HepG2 (cell line): ENCODE results near the gene CHCHD5. TPM values are rescaled to one million over a fixed set of nuclear protein-coding genes. Genes with fewer than 3 reads are reported as not detected.

Experiments
- ATAC-seq: fragments of 200-7000 bp; cut with Tn5 transposase; 3 replicates; pipeline ENCODE4 v1.9.1; 2020; ENCODE audit warnings: mild to moderate bottlenecking, moderate library complexity
- BruUV-seq: library from RNA; stranded (reverse); fragments of 400-500 nt; replicated peaks from 2 replicates; lab custom pipeline; 2021; lab: Mats Ljungman, UMichigan
- CTCF ChIA-PET: fragments of 300-600 bp; formaldehyde crosslinking; extraction: SDS; loops from one replicate; lab custom pipeline; 2021; ENCODE audit warnings: low total read pairs, inconsistent platforms, low intra/inter-chr PET ratio; lab: Yijun Ruan, JAX
- POLR2A ChIA-PET: fragments of 350-600 bp; sonication (Branson Sonifier 250); formaldehyde crosslinking; loops from one replicate; lab custom pipeline; 2020; ENCODE audit warnings: antibody characterized with exemption, inconsistent platforms; lab: Yijun Ruan, JAX
- DNase-seq: peaks from one replicate; pipeline ENCODE4 v3.0.0-alpha.2; 2015; ENCODE audit warnings: low spot score
- FAIRE-seq: peaks from 3 replicates; lab custom pipeline; 2011; peaks lifted over from hg19 to GRCh38; lab: Jason Lieb, UNC
- H2AFZ ChIP-seq: one replicate; pipeline ENCODE4 v1.6.1; 2011; ENCODE audit warnings: low read length, inconsistent platforms
- H3K27ac ChIP-seq: fragments of 300-600 bp; 3 replicates; pipeline ENCODE4 v1.8.0; 2011; ENCODE audit warnings: mixed run types, mild to moderate bottlenecking, mixed read lengths, low read length, inconsistent platforms; ENCODE audit not compliant: insufficient read depth; ENCODE audit errors: extremely low read length
- H3K27me3 ChIP-seq, 2 experiments: fragments of 200-600 bp in 1 of 2; 2 replicates in 1 of 2; 3 replicates in 1 of 2; pipeline versions ENCODE4 v1.6.0 to v1.8.0; 2011; ENCODE audit warnings: low read length in 2 of 2, mild to moderate bottlenecking in 2 of 2, moderate library complexity in 2 of 2, inconsistent platforms in 1 of 2; ENCODE audit not compliant: insufficient read depth in 2 of 2, control insufficient read depth in 1 of 2
- H3K36me3 ChIP-seq, 2 experiments: fragments of 200-600 bp in 1 of 2; replicated peaks in 1 of 2; 2 replicates in 1 of 2; 3 replicates in 1 of 2; pipeline versions ENCODE4 v1.5.1 to v1.8.0; 2011; ENCODE audit warnings: low read length in 2 of 2, inconsistent platforms in 1 of 2; ENCODE audit not compliant: insufficient read depth in 2 of 2, control insufficient read depth in 1 of 2
- H3K4me1 ChIP-seq: 2 replicates; pipeline ENCODE4 v1.5.1; 2012; ENCODE audit warnings: low read length, inconsistent platforms; ENCODE audit not compliant: insufficient read depth
- H3K4me2 ChIP-seq: 2 replicates; pipeline ENCODE4 v1.6.0; 2011; ENCODE audit warnings: low read depth, low read length, inconsistent platforms
- H3K4me3 ChIP-seq, 3 experiments: fragments of 200-600 bp in 1 of 3; sonication (generic), shearing (Covaris generic) in 1 of 3; replicated peaks in 1 of 3; 2 replicates each; pipeline ENCODE4 v1.5.1; 2011 to 2016; ENCODE audit warnings: low read length in 3 of 3, inconsistent platforms in 2 of 3, low read depth in 2 of 3, mild to moderate bottlenecking in 2 of 3, control low read depth in 1 of 3, mixed read lengths in 1 of 3; ENCODE audit not compliant: insufficient read depth in 1 of 3
- H3K79me2 ChIP-seq: one replicate; pipeline ENCODE4 v1.6.1; 2011; ENCODE audit warnings: low read length, inconsistent platforms; ENCODE audit not compliant: insufficient read depth
- H3K9ac ChIP-seq: 2 replicates; pipeline ENCODE4 v1.6.0; 2011; ENCODE audit warnings: mild to moderate bottlenecking, low read depth, low read length, inconsistent platforms; ENCODE audit not compliant: insufficient read depth
- H3K9me3 ChIP-seq: 2 replicates; pipeline ENCODE4 v1.5.1; 2012; ENCODE audit warnings: mild to moderate bottlenecking, low read length
- H4K20me1 ChIP-seq: 2 replicates; pipeline ENCODE4 v1.6.0; 2011; ENCODE audit warnings: inconsistent platforms, mild to moderate bottlenecking, low read length, moderate library complexity; ENCODE audit not compliant: insufficient read depth
- CHD4 ChIP-seq: fragments of 200-600 bp; sonication (generic); IDR thresholded peaks from 2 replicates; pipeline ENCODE4 v1.7.0; 2017; ENCODE audit warnings: mild to moderate bottlenecking, low read length, borderline replicate concordance
- EP300 ChIP-seq, 3 experiments: sonication (generic) in 1 of 3; formaldehyde crosslinking in 1 of 3; IDR thresholded peaks; 2 replicates each; pipeline versions ENCODE4 v1.5.1 to v1.6.1; 2011 to 2020; ENCODE audit warnings: low read depth in 2 of 3, low read length in 2 of 3, borderline replicate concordance in 1 of 3, improper control_type of control experiment in 1 of 3, mild to moderate bottlenecking in 1 of 3, missing genetic modification reagents in 1 of 3, moderate library complexity in 1 of 3
- HIVEP1 ChIP-seq: sonication (generic); formaldehyde crosslinking; IDR thresholded peaks from 2 replicates; pipeline ENCODE4 v1.4.0; 2020; ENCODE audit warnings: mild to moderate bottlenecking, missing genetic modification reagents
- MTF1 ChIP-seq: sonication (generic); formaldehyde crosslinking; IDR thresholded peaks from 2 replicates; pipeline ENCODE4 v1.5.0; 2020; ENCODE audit warnings: missing genetic modification reagents
- RBFOX2 ChIP-seq: fragments of 200-400 bp; formaldehyde crosslinking; IDR thresholded peaks from 2 replicates; pipeline ENCODE4 v1.6.1; 2017; ENCODE audit warnings: low read depth, mild to moderate bottlenecking, low read length
- SAFB2 ChIP-seq: sonication (generic); formaldehyde crosslinking; IDR thresholded peaks from 2 replicates; pipeline ENCODE4 v1.5.1; 2020; ENCODE audit warnings: missing genetic modification reagents, low read depth, mild to moderate bottlenecking, borderline replicate concordance
- ZBTB37 ChIP-seq: sonication (generic); formaldehyde crosslinking; IDR thresholded peaks from 2 replicates; pipeline ENCODE4 v1.4.0; 2020; ENCODE audit warnings: mild to moderate bottlenecking, missing genetic modification reagents
- ZKSCAN1 ChIP-seq: fragments of 150-350 bp; IDR thresholded peaks from 2 replicates; pipeline ENCODE4 v1.6.1; 2014; ENCODE audit warnings: low read length
- ZNF160 ChIP-seq: sonication (generic); formaldehyde crosslinking; IDR thresholded peaks from 2 replicates; pipeline ENCODE4 v1.8.0; 2022; ENCODE audit warnings: mild to moderate bottlenecking, inconsistent platforms, missing genetic modification reagents
- ZNF563 ChIP-seq: sonication (generic); formaldehyde crosslinking; IDR thresholded peaks from 2 replicates; pipeline ENCODE4 v1.8.0; 2022; ENCODE audit warnings: mild to moderate bottlenecking, moderate library complexity, missing genetic modification reagents
- ZNF598 ChIP-seq: sonication (generic); formaldehyde crosslinking; IDR thresholded peaks from 2 replicates; pipeline ENCODE4 v1.5.1; 2020; ENCODE audit warnings: mild to moderate bottlenecking, missing genetic modification reagents, borderline replicate concordance
- ZNF607 ChIP-seq: sonication (generic); formaldehyde crosslinking; IDR thresholded peaks from 2 replicates; pipeline ENCODE4 v1.5.1; 2020; ENCODE audit warnings: missing genetic modification reagents, mild to moderate bottlenecking, borderline replicate concordance
- ZNF883 ChIP-seq: sonication (generic); formaldehyde crosslinking; IDR thresholded peaks from 2 replicates; pipeline ENCODE4 v1.5.1; 2020; ENCODE audit warnings: mild to moderate bottlenecking, missing genetic modification reagents; ENCODE audit errors: not compliant biosample characterization
- WGBS: methylation state at CpG from one replicate; pipeline ENCODE4 v1.1.6; 2017; ENCODE audit warnings: low lambda C conversion rate; 5-methylcytosine and 5-hydroxymethylcytosine counted together
- in situ Hi-C: cut with HindIII; loops from 2 replicates; pipeline ENCODE4 v1.10.0; 2017; ENCODE audit warnings: low pct_unique_long_range_greater_than_20kb; ENCODE audit not compliant: extremely low pct_ligation_motif_present
- intact Hi-C: fragments of 100-400 bp; cut with micrococcal nuclease; formaldehyde crosslinking; loops from one replicate; pipeline ENCODE4 v1.10.0; 2022; ENCODE audit not compliant: unreplicated experiment
- polyA plus RNA-seq, 8 experiments: library from polyadenylated mRNA; depleted of rRNA in 3 of 8; stranded (reverse) in 7 of 8; unstranded in 1 of 8; fragments of >200 nt; fragmentation: Illumina TruSeq in 4 of 8; extraction: Trizol in 4 of 8; gene quantifications; 2 replicates each; pipeline versions ENCODE4 v1.2.1 to v1.2.3, GENCODE V29; 2011 to 2016; ENCODE audit warnings: low read depth in 4 of 8, missing spikeins in 1 of 8, mixed read lengths in 1 of 8; ENCODE audit not compliant: insufficient read depth in 1 of 8
- total RNA-seq, 5 experiments: library from RNA; depleted of rRNA; stranded (reverse); fragments of >200 nt; fragmentation: Illumina TruSeq; extraction: Trizol; gene quantifications; 2 replicates each; pipeline ENCODE4 v1.2.3, GENCODE V29; 2016; ENCODE audit warnings: low read depth in 1 of 5
- TF ChIP-seq, protein P1 (sequence below): sonication (generic); formaldehyde crosslinking; IDR thresholded peaks from 2 replicates; pipeline ENCODE4 v1.5.1; 2020; ENCODE audit warnings: missing genetic modification reagents, mild to moderate bottlenecking, borderline replicate concordance
- TF ChIP-seq, protein P2 (sequence below): sonication (generic); formaldehyde crosslinking; IDR thresholded peaks from 2 replicates; pipeline ENCODE4 v1.8.0; 2022; ENCODE audit warnings: low read depth, missing genetic modification reagents

CHCHD5 gene
- total and polyA plus RNA-seq, 2 of the 13 experiments (the other 11 are each of a cell fraction or from before 2014, with no cell fraction given): 19.0 to 23.9 TPM

GRCh38 chr2:112604952-112605351 is 20.5 kb downstream of the CHCHD5 start (continued):
- TF ChIP-seq ZNF598 (CRISPR knock-in tag): no peak
- TF ChIP-seq ZKSCAN1: no peak
- TF ChIP-seq, protein P1, sequence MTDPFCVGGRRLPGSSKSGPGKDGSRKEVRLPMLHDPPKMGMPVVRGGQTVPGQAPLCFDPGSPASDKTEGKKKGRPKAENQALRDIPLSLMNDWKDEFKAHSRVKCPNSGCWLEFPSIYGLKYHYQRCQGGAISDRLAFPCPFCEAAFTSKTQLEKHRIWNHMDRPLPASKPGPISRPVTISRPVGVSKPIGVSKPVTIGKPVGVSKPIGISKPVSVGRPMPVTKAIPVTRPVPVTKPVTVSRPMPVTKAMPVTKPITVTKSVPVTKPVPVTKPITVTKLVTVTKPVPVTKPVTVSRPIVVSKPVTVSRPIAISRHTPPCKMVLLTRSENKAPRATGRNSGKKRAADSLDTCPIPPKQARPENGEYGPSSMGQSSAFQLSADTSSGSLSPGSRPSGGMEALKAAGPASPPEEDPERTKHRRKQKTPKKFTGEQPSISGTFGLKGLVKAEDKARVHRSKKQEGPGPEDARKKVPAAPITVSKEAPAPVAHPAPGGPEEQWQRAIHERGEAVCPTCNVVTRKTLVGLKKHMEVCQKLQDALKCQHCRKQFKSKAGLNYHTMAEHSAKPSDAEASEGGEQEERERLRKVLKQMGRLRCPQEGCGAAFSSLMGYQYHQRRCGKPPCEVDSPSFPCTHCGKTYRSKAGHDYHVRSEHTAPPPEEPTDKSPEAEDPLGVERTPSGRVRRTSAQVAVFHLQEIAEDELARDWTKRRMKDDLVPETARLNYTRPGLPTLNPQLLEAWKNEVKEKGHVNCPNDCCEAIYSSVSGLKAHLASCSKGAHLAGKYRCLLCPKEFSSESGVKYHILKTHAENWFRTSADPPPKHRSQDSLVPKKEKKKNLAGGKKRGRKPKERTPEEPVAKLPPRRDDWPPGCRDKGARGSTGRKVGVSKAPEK (CRISPR knock-in tag): no peak
- no peak for TF ChIP-seq MTF1 (CRISPR knock-in tag)
- no peak for TF ChIP-seq RBFOX2
- TF ChIP-seq ZNF563 (CRISPR knock-in tag): no peak

DNA sequence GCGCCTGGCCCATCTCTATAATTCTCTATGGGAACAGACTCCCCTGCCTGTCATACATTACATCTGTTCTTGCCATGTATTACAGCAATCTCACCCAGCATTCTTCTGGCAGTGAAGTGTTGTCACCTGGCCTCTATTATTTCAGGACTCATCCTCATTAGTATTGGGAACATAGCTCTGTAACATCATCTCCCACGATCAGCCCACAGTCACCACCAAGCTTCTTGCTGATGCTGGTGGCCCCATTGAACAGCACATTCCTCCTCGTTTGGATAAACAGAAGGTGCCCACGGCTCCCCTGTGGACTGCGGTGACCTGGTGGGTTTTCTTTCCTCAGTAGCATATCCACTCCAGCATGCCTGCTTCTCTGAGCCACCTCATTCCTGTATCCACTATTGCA is 21.5 kb downstream of the CHCHD5 start:
- Histone ChIP-seq H3K4me1 (peaks cover 11% of the 10 kb centered on the region), H3K27me3 (peaks cover 0 to 3% of the 10 kb centered on the region in 2 experiments; a peak in 1 of 5 replicates), H4K20me1 (no peaks in the 10 kb centered on the region), H3K27ac (no peak overlapping the region), H3K4me3 (no peak overlapping the region), H3K4me2 (no peak overlapping the region), H3K79me2 (no peaks in the 10 kb centered on the region), H2AFZ (no peak overlapping the region), H3K9me3 (no peaks in the 10 kb centered on the region), H3K36me3 (no peaks in the 10 kb centered on the region), H3K9ac (no peak overlapping the region; the same call in 1 of the 2 replicates)
- CTCF ChIA-PET: no interaction called here
- FAIRE-seq (no peak), ATAC-seq (no peak), DNase-seq (no peak)
- WGBS: 48% methylated on average over 5 of the region's 5 CpGs
- POLR2A ChIA-PET: no interaction called here
- no TSS peak for BruUV-seq
- intact Hi-C loops: no loop called here
- in situ Hi-C loops: no loop called here
- no peak for TF ChIP-seq CHD4
- no peak for TF ChIP-seq ZNF607 (CRISPR knock-in tag)
- no peak for TF ChIP-seq HIVEP1 (CRISPR knock-in tag)
- TF ChIP-seq ZNF883: no peak
- no peak for TF ChIP-seq EP300 (IDR thresholded peaks at IDR 0.05; ENCODE audit: low read depth in 2 of 2, low read length in 2 of 2)
- TF ChIP-seq EP300 (CRISPR knock-in tag; IDR thresholded peaks at IDR 0.05; ENCODE audit: borderline replicate concordance): no peak
- no peak for TF ChIP-seq ZNF160 (CRISPR knock-in tag)
- TF ChIP-seq SAFB2 (CRISPR knock-in tag): no peak
- TF ChIP-seq, protein P2, sequence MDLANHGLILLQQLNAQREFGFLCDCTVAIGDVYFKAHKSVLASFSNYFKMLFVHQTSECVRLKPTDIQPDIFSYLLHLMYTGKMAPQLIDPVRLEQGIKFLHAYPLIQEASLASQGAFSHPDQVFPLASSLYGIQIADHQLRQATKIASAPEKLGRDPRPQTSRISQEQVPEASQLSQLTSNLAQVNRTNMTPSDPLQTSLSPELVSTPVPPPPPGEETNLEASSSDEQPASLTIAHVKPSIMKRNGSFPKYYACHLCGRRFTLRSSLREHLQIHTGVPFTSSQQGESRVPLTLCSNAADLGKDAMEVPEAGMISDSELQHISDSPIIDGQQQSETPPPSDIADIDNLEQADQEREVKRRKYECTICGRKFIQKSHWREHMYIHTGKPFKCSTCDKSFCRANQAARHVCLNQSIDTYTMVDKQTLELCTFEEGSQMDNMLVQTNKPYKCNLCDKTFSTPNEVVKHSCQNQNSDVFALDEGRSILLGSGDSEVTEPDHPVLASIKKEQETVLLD (CRISPR knock-in tag): no peak
- TF ChIP-seq ZBTB37 (CRISPR knock-in tag): no peak
